Endothelial cell of umbilical vein (primary cell): ENCODE results near the gene MTO1.

ENCODE experiments used
- MAX ChIP-seq: IDR thresholded peaks from 2 replicates; pipeline ENCODE4 v1.6.1; 2011; ENCODE audit not compliant: insufficient read depth, insufficient read length
- TF ChIP-seq, protein P1 (sequence below), 2 donors: IDR thresholded peaks; 1 replicate in 1 of 2; 2 replicates in 1 of 2; pipeline ENCODE4 v1.5.1; 2011; ENCODE audit warnings: low read length in 2 of 2, mild to moderate bottlenecking in 2 of 2, moderate library complexity in 2 of 2, control low read depth in 1 of 2, inconsistent platforms in 1 of 2, low read depth in 1 of 2; ENCODE audit not compliant: insufficient read depth in 1 of 2; ENCODE audit errors: extremely low read depth in 1 of 2

DNA sequence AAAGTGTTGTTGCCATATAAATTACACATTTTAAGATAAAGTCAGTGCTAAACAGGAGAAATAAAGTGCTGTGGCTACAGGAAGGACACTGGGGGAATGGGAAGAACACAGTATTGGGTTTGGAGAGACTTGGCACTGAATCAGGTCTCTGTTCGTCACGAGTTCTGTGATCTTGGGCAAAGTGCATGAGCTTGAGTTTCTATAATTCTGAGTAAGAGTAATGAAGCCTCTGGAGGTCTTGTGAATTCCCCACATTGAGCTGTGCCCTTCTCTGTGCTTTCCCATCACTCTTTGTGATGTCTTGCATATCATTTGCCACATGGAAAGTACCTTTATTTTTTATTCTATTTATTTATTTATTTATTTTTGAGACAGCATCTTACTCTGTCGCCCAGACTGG is 76.1 kb downstream of the MTO1 start:
- TF ChIP-seq, protein P1, sequence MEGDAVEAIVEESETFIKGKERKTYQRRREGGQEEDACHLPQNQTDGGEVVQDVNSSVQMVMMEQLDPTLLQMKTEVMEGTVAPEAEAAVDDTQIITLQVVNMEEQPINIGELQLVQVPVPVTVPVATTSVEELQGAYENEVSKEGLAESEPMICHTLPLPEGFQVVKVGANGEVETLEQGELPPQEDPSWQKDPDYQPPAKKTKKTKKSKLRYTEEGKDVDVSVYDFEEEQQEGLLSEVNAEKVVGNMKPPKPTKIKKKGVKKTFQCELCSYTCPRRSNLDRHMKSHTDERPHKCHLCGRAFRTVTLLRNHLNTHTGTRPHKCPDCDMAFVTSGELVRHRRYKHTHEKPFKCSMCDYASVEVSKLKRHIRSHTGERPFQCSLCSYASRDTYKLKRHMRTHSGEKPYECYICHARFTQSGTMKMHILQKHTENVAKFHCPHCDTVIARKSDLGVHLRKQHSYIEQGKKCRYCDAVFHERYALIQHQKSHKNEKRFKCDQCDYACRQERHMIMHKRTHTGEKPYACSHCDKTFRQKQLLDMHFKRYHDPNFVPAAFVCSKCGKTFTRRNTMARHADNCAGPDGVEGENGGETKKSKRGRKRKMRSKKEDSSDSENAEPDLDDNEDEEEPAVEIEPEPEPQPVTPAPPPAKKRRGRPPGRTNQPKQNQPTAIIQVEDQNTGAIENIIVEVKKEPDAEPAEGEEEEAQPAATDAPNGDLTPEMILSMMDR (IDR thresholded peaks at IDR 0.05; ENCODE audit: extremely low read depth in 1 of 2, insufficient read depth in 1 of 2, low read depth in 1 of 2, low read length in 2 of 2): no peak
- TF ChIP-seq MAX: no peak
